ENCODE measurements around the gene SLC7A6OS. TPM values are rescaled to one million over a fixed set of nuclear protein-coding genes. Genes with fewer than 3 reads are reported as not detected.
A peak's percentile ranks its signal among the peaks of the same experiment; 100 is the strongest.

Gene SLC7A6OS
- total RNA-seq, 2 experiments from 2014 or later = 28.6 to 33.4 TPM

DNA sequence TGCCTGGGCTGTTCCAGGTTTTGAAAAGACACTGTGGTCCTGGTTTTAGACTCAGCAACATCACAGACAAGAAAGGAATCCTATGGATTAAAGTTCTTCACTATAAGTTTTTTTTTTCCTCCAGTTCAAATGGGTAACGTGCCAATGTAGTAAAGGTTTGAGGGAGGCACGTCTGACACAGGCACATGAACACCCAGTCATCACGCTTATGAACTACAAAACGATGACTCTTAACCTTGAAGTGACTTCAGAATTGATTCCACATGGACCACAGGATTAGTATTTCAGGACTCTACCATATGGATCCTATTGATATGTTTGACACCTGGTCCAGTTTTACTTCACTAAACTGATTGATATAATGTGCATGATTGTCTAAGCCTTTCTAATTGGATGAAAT is 2.4 kb upstream of the SLC7A6OS start:
- Histone ChIP-seq H4K20me1 (ENCODE audit: insufficient read depth, low read length) (peaks cover 5% of the 10 kb centered on the region), H3K4me1 (ENCODE audit: insufficient read depth, low read length, poor library complexity, severe bottlenecking) (peaks cover 28% of the 10 kb centered on the region), H3K9me3 (ENCODE audit: low read length) (no peaks in the 10 kb centered on the region), H3K36me3 (ENCODE audit: insufficient read depth, low read length) (peaks cover 52% of the 10 kb centered on the region), H2AFZ (ENCODE audit: low read length) (no peak overlapping the region), H3K27ac (ENCODE audit: low read depth, low read length, poor library complexity, severe bottlenecking) (no peak overlapping the region), H3K4me2 (ENCODE audit: low read length) (0 out of 2 replicates have a peak overlapping the region, but pooled peaks have one; percentile 3), H3K9me2 (ENCODE audit: insufficient read depth, low read length) (no peaks in the 10 kb centered on the region), H3K4me3 (ENCODE audit: low read depth, low read length, poor library complexity, severe bottlenecking) (no peak overlapping the region), H3K79me2 (ENCODE audit: insufficient read depth, low read depth, low read length) (peaks cover 60% of the 10 kb centered on the region)
- TF ChIP-seq, protein P1, sequence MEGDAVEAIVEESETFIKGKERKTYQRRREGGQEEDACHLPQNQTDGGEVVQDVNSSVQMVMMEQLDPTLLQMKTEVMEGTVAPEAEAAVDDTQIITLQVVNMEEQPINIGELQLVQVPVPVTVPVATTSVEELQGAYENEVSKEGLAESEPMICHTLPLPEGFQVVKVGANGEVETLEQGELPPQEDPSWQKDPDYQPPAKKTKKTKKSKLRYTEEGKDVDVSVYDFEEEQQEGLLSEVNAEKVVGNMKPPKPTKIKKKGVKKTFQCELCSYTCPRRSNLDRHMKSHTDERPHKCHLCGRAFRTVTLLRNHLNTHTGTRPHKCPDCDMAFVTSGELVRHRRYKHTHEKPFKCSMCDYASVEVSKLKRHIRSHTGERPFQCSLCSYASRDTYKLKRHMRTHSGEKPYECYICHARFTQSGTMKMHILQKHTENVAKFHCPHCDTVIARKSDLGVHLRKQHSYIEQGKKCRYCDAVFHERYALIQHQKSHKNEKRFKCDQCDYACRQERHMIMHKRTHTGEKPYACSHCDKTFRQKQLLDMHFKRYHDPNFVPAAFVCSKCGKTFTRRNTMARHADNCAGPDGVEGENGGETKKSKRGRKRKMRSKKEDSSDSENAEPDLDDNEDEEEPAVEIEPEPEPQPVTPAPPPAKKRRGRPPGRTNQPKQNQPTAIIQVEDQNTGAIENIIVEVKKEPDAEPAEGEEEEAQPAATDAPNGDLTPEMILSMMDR (conservative IDR thresholded peaks at IDR 0.05; ENCODE audit: low read length) = no peak
- TF ChIP-seq EZH2phosphoT487 (IDR thresholded peaks at IDR 0.05; ENCODE audit: borderline replicate concordance, low read depth, low read length) = no peak
- POLR2A ChIA-PET = no interaction called here
- intact Hi-C loops (cut with micrococcal nuclease; ENCODE audit: unreplicated experiment) = no loop called here
- DNase-seq (ENCODE audit: low spot score) = no peak
- BruUV-seq (replicated peaks) = no TSS peak
- CTCF ChIA-PET (ENCODE audit: unreplicated experiment) = no interaction called here

DNA sequence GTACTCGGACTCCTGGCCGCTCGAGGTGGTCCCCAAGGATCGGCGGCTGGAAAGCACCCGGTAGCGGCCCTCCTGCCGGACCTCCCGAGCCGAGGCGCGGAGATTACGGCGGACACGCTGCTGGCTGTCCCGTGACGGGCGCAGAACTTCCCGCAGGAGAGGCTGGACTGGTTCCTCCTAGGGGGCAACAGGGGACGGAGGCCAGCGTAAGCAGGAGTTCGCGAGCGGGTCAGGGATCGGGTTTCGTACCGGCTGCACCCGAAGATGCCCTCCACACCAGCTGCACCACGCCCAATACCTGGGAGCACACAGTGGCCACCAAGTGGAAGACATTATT is 341 bp downstream of the SLC7A6OS start:
- ChIA-PET CTCF (ENCODE audit: unreplicated experiment) (interaction anchor here (0.6 to 0.8 kb wide), 3 partner anchors 11 to 48 kb away, joined by 3 to 4 read pairs (median 3); no protein-coding TSS in a partner anchor), POLR2A (interaction anchor here (0.5 to 2.8 kb wide), 14 partner anchors 9 to 315 kb away, joined by 3 to 19 read pairs (median 6); partner anchors contain the start of gene SLC7A6)
- no peaks in the 10 kb centered on the region for H3K9me3 ChIP-seq (ENCODE audit: low read length)
- TSS peak; percentile 62 for BruUV-seq (replicated peaks)
- peak overlapping the region; percentile 94 for H3K4me3 ChIP-seq (ENCODE audit: low read depth, low read length, poor library complexity, severe bottlenecking)
- H3K36me3 ChIP-seq (ENCODE audit: insufficient read depth, low read length) = peaks cover 62% of the 10 kb centered on the region
- DNase-seq (ENCODE audit: low spot score) = no peak
- peak overlapping the region; percentile 9; the same call in 1 of the 2 replicates for H2AFZ ChIP-seq (ENCODE audit: low read length)
- H3K27ac ChIP-seq (ENCODE audit: low read depth, low read length, poor library complexity, severe bottlenecking) = peak overlapping the region; percentile 66
- intact Hi-C loops (cut with micrococcal nuclease; ENCODE audit: unreplicated experiment) = loop anchor here (1.0 kb wide), 2 partner anchors 25 to 46 kb away; partner anchors contain the start of gene SLC7A6
- H3K4me1 ChIP-seq (ENCODE audit: insufficient read depth, low read length, poor library complexity, severe bottlenecking) = peaks cover 28% of the 10 kb centered on the region
- no peaks in the 10 kb centered on the region for H3K9me2 ChIP-seq (ENCODE audit: insufficient read depth, low read length)
- H3K4me2 ChIP-seq (ENCODE audit: low read length) = peak overlapping the region; percentile 68
- peaks cover 78% of the 10 kb centered on the region for H3K79me2 ChIP-seq (ENCODE audit: insufficient read depth, low read depth, low read length)
- H4K20me1 ChIP-seq (ENCODE audit: insufficient read depth, low read length) = peaks cover 5% of the 10 kb centered on the region
- no peak for TF ChIP-seq EZH2phosphoT487 (IDR thresholded peaks at IDR 0.05; ENCODE audit: borderline replicate concordance, low read depth, low read length)
- TF ChIP-seq, protein P1 (conservative IDR thresholded peaks at IDR 0.05; ENCODE audit: low read length) = no peak

DNA sequence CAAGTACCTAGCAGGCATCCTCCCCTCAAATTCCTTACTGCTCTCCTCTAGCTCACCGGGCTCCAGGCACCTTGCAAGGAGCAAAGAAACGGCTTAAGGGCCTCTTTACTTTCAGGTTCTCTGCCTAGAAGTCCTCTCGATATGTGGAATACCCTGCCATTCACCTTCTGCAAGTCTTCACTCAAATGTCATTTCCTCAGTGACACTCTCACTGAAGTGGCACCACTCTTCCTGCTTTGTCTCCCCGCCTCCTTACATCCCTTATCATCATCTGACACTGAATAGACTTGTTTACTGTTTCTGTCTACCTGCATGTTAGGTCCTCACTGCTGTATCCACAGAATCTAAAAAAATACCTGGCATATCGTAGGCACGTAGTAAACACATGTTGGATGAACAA is 947 bp downstream of the SLC7A6OS start:
- no TSS peak for BruUV-seq (replicated peaks)
- peaks cover 63% of the 10 kb centered on the region for H3K36me3 ChIP-seq (ENCODE audit: insufficient read depth, low read length)

More for the DNA sequence above, 947 bp downstream of the SLC7A6OS start:
- no peaks in the 10 kb centered on the region for H3K9me2 ChIP-seq (ENCODE audit: insufficient read depth, low read length)
- no peaks in the 10 kb centered on the region for H3K9me3 ChIP-seq (ENCODE audit: low read length)
- no peak overlapping the region for H2AFZ ChIP-seq (ENCODE audit: low read length)
- peak overlapping the region; percentile 66 for H3K27ac ChIP-seq (ENCODE audit: low read depth, low read length, poor library complexity, severe bottlenecking)
- CTCF ChIA-PET (ENCODE audit: unreplicated experiment) = no interaction called here
- peak overlapping the region; percentile 68 for H3K4me2 ChIP-seq (ENCODE audit: low read length)
- H3K79me2 ChIP-seq (ENCODE audit: insufficient read depth, low read depth, low read length) = peaks cover 72% of the 10 kb centered on the region
- TF ChIP-seq, protein P1 (conservative IDR thresholded peaks at IDR 0.05; ENCODE audit: low read length) = no peak
- H3K4me1 ChIP-seq (ENCODE audit: insufficient read depth, low read length, poor library complexity, severe bottlenecking) = peaks cover 28% of the 10 kb centered on the region
- intact Hi-C loops (cut with micrococcal nuclease; ENCODE audit: unreplicated experiment) = loop anchor here (1.0 kb wide), 2 partner anchors 24 to 45 kb away; partner anchors contain the start of gene SLC7A6
- POLR2A ChIA-PET = no interaction called here
- H4K20me1 ChIP-seq (ENCODE audit: insufficient read depth, low read length) = peaks cover 5% of the 10 kb centered on the region
- peak; percentile 38 for DNase-seq (ENCODE audit: low spot score)
- H3K4me3 ChIP-seq (ENCODE audit: low read depth, low read length, poor library complexity, severe bottlenecking) = peak overlapping the region; percentile 94

Data from OCI-LY7 (cell line).